NT2/D1 (cell line): ENCODE data around the gene FKBP3.

ENCODE experiments used
- DNase-seq: peaks from one replicate; pipeline ENCODE4 v3.0.0-alpha.2; 2011; ENCODE audit warnings: low read depth, low spot score
- H3K27me3 ChIP-seq: 2 replicates; pipeline ENCODE4 v1.6.0; 2011; ENCODE audit warnings: mild to moderate bottlenecking; ENCODE audit not compliant: insufficient read length, insufficient read depth
- H3K36me3 ChIP-seq: 2 replicates; pipeline ENCODE4 v1.6.1; 2011; ENCODE audit warnings: mild to moderate bottlenecking, low read length, mixed read lengths; ENCODE audit not compliant: insufficient read depth, insufficient read length
- H3K4me1 ChIP-seq: 2 replicates; pipeline ENCODE4 v1.5.1; 2011; ENCODE audit not compliant: insufficient read depth, insufficient read length
- H3K4me3 ChIP-seq: 2 replicates; pipeline ENCODE4 v1.5.1; 2011; ENCODE audit warnings: low read depth; ENCODE audit not compliant: insufficient read length
- H3K9ac ChIP-seq: 2 replicates; pipeline ENCODE4 v1.6.0; 2011; ENCODE audit warnings: low read depth; ENCODE audit not compliant: insufficient read length
- H3K9me3 ChIP-seq: 2 replicates; pipeline ENCODE4 v1.5.1; 2011; ENCODE audit warnings: mild to moderate bottlenecking, low read length; ENCODE audit not compliant: insufficient read depth
- SUZ12 ChIP-seq: IDR thresholded peaks from 2 replicates; pipeline ENCODE4 v1.6.1; 2011; ENCODE audit not compliant: insufficient read length, insufficient read depth; ENCODE audit errors: extremely low read depth
- YY1 ChIP-seq: IDR thresholded peaks from 2 replicates; pipeline ENCODE4 v1.6.1; 2011; ENCODE audit not compliant: insufficient read length, insufficient read depth
- ZNF274 ChIP-seq: IDR thresholded peaks from 2 replicates; pipeline ENCODE4 v1.6.1; 2011; ENCODE audit warnings: mild to moderate bottlenecking, low read depth, low read length

FKBP3 gene

DNA sequence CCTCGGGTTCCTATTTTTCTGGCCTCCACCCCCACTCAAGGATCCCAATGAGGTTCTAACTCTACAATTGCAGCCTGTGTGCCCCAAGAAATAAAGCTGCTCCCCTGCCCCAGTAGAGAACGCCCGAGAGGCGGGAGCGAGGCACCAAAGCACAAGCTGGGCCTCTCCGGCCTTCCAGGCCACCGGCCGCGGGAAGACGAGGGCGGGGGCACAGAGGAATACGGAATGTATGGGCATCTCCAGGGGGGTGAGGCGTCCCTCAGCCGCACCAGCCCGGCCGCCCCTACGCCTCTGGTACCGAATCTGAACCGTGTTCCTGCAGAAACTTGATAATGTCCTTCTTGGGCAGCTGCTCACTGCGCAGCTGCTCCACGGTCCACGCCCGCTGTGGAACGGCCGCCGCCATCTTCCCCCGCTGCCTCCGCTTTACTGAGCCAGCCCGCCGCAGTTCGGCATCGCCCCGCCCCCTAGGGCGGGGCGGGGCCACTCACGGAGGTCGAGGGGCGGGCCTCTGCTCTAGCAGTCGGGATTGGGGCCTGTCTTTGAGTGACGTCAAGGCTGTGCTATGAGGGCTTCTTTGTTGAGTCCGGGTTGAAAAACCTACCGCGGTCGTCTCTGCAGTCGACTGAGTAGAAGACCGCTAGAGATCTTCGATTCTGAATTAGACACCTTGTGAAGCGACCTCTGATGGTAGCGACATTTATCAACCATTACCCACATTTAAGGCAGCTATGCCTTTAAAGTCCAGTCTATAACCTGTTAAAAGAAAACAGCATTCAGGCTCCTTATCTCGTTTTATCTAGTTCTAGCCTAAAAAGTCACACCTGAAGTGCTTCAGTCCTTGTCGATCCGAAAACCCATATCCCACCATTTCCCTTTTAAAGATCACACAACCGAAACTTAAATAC is at the start of gene FKBP3:
TSS of gene FKBP3 (minus strand) at position 431 of the 908 bp plus-strand sequence. CDS start at position 406, 25 bp downstream.
- Histone ChIP-seq H3K36me3 (peaks cover 17% of the 10 kb centered on the region), H3K9me3 (no peaks in the 10 kb centered on the region), H3K9ac (peak within 1 kb of the TSS; percentile 93), H3K27me3 (no peaks in the 10 kb centered on the region), H3K4me3 (peak within 1 kb of the TSS; percentile 79), H3K4me1 (no peaks in the 10 kb centered on the region)
- peak; percentile 92 for DNase-seq
- peak; percentile 44 for TF ChIP-seq YY1
- no peak for TF ChIP-seq SUZ12

DNA sequence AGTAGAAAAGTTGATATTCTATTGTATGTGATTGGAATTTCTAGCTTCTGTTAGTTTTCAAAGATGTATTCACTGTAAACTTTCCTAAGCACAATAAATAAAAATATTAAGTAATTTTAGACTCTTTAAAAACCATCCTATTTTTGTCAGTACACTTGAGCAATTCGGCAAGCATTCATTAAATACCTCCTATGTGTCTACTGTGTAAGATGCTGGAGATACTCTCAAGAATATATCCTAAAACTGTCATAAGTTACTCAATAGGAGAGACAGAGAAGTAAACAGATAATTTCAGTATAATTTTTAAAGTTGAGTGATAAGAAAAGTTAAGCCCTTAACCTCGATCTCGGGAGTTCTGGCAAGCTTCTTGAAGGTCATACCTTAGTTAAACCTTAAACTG is 47.5 kb upstream of the FKBP3 start:
- Histone ChIP-seq H3K9ac (no peak overlapping the region), H3K4me3 (no peak overlapping the region), H3K4me1 (no peaks in the 10 kb centered on the region), H3K9me3 (no peaks in the 10 kb centered on the region), H3K27me3 (no peaks in the 10 kb centered on the region), H3K36me3 (peaks cover 2% of the 10 kb centered on the region)
- DNase-seq: no peak
- TF ChIP-seq YY1 (no peak), ZNF274 (no peak), SUZ12 (no peak)

DNA sequence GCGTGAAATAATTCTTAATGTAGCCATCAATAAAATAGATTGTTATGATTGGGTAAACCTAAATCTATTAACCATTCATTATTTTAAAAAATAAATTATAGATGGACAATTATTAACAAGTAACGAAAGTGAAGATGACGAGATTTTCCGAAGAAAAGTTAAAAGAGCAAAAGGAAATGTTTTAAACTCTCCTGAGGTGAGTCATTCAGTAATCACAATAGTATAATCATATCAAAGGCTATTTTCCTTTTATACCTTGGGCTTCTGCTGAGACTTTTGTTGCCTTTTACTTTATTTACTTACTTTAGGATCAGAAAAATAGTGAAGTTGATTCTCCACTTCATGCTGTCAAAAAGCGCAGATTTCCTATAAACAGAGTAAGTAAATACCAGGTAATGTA is 47.0 kb upstream of the FKBP3 start:
- no peak overlapping the region for H3K4me3 ChIP-seq
- H3K9me3 ChIP-seq: no peaks in the 10 kb centered on the region
- H3K36me3 ChIP-seq: no peaks in the 10 kb centered on the region
- H3K27me3 ChIP-seq: no peaks in the 10 kb centered on the region
- no peak for DNase-seq
- no peaks in the 10 kb centered on the region for H3K4me1 ChIP-seq
- TF ChIP-seq SUZ12 (no peak), ZNF274 (no peak), YY1 (no peak)
- no peak overlapping the region for H3K9ac ChIP-seq

DNA sequence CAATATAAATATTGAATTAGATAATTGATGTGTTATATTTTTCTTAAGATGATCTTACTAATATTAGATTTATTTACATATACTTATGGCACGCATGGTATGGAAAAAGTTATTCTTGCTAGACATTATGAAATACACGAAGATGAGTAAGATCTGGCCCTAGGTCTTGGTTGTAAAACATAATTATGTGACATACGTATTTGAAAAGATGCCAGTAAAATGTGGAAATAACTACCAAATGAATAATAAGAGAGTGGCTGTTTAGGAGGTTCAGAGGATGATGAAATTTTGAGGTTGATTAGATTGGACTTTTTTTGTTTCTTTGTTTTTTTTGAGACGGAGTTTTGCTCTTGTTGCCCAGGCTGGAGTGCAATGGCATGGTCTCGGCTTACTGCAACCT is 42.8 kb upstream of the FKBP3 start:
- no peaks in the 10 kb centered on the region for H3K27me3 ChIP-seq
- H3K4me3 ChIP-seq: no peak overlapping the region
- DNase-seq: no peak
- TF ChIP-seq SUZ12 (no peak), ZNF274 (no peak), YY1 (no peak)
- H3K36me3 ChIP-seq: peaks cover 2% of the 10 kb centered on the region
- no peaks in the 10 kb centered on the region for H3K9me3 ChIP-seq
- H3K4me1 ChIP-seq: no peaks in the 10 kb centered on the region
- no peak overlapping the region for H3K9ac ChIP-seq

DNA sequence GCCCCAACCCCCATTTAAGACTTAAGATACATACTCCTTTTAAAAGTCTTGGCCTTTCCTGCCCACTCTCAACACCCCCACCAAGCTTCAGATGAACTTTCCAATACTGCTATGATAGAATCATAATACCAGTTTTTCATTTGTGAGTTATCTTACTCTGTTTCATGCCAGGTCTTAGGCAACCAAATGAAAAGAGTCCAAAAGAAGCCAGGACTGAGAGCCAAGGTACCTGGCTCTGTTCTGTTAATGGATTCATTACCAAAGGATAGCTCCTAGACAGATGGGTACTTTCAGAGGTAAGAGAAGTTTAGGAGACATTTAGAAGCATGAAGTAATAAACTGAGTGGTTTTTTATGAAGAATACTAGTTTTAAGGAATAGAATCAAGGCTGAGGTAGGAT is 35.6 kb upstream of the FKBP3 start:
- TF ChIP-seq YY1: no peak
- TF ChIP-seq ZNF274: no peak
- no peak for TF ChIP-seq SUZ12
- Histone ChIP-seq H3K9ac (no peak overlapping the region), H3K36me3 (peaks cover 18% of the 10 kb centered on the region), H3K4me3 (no peak overlapping the region), H3K9me3 (no peaks in the 10 kb centered on the region), H3K27me3 (no peaks in the 10 kb centered on the region), H3K4me1 (no peaks in the 10 kb centered on the region)
- DNase-seq: no peak

DNA sequence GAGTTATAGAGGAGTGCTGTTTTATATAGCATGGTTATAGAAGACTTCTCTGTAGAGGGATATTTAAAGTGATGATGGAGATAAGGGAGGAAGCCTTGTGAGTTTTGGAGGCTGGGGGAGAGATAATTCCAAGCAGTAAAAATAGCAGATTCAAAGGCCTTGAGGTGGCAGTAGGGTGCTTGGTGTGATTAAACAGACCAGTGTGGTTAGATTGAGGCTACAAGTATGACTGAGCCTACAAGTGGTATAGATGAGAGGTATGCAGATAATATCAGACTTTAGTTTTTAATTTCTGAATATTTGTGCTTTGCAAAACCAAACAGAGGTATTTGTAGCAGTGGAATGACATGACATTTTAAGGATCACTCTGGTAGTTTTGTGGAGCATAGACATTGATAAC is 21.8 kb upstream of the FKBP3 start:
- no peaks in the 10 kb centered on the region for H3K4me1 ChIP-seq
- TF ChIP-seq YY1 (no peak), SUZ12 (no peak), ZNF274 (no peak)

DNA sequence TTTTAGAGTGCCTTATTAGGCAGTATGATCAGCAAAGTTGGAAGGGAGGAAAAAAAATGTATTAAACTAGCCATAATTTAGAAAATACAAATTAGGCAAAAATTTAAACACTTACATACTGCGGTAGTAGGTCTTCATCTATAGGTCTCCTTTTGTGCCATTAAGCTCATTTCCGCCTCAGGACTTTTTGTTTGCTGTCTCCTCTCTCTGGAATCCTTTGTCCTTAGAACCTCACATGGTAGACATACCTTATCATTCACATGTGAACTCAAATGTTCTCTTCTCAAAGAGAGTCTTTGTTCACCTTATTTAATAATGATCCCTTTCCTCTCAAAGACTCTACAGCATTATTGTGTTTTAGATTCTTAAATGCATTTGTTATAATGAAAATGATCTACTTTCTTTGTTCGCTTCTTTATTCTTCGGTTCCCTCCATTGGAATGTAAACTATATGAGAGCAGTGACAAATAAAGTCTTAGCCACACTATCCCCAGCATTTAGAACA is 16.2 kb upstream of the FKBP3 start:
- Histone ChIP-seq H3K36me3 (peaks cover 6% of the 10 kb centered on the region), H3K9me3 (no peaks in the 10 kb centered on the region), H3K27me3 (no peaks in the 10 kb centered on the region), H3K4me3 (no peak overlapping the region), H3K9ac (no peak overlapping the region), H3K4me1 (no peaks in the 10 kb centered on the region)
- no peak for TF ChIP-seq SUZ12
- no peak for TF ChIP-seq ZNF274
- no peak for TF ChIP-seq YY1
- no peak for DNase-seq

More for the DNA sequence above, 21.8 kb upstream of the FKBP3 start:
- H3K9me3 ChIP-seq: no peaks in the 10 kb centered on the region
- H3K4me3 ChIP-seq: no peak overlapping the region
- H3K27me3 ChIP-seq: no peaks in the 10 kb centered on the region
- H3K9ac ChIP-seq: no peak overlapping the region
- no peak for DNase-seq
- peaks cover 6% of the 10 kb centered on the region for H3K36me3 ChIP-seq
